H9 (cell line): ENCODE measurements around the gene NOP9. TPM values are rescaled to one million over a fixed set of nuclear protein-coding genes. Genes with fewer than 3 reads are reported as not detected.

Source experiments
- DNase-seq: peaks from one replicate; pipeline ENCODE4 v3.0.0-alpha.2; 2017
- H2AFZ ChIP-seq: one replicate; pipeline ENCODE4 v1.6.1; 2013; ENCODE audit warnings: mild to moderate bottlenecking, low read length, control low read depth, moderate library complexity
- H2AK5ac ChIP-seq: 2 replicates; pipeline ENCODE4 v1.6.1; 2013; ENCODE audit warnings: low read length, control low read depth, mixed read lengths; ENCODE audit not compliant: insufficient read length
- H2BK120ac ChIP-seq: one replicate; pipeline ENCODE4 v1.6.1; 2013; ENCODE audit warnings: low read depth, mild to moderate bottlenecking, low read length, control low read depth, inconsistent platforms; ENCODE audit not compliant: poor library complexity, severe bottlenecking
- H2BK12ac ChIP-seq: 2 replicates; pipeline ENCODE4 v1.6.1; 2013; ENCODE audit warnings: low read length, control low read depth, mixed read lengths, low read depth; ENCODE audit not compliant: insufficient read length
- H2BK15ac ChIP-seq: 2 replicates; pipeline ENCODE4 v1.6.1; 2013; ENCODE audit warnings: low read depth, low read length, control low read depth
- H2BK20ac ChIP-seq: one replicate; pipeline ENCODE4 v1.6.1; 2013; ENCODE audit warnings: low read depth, mild to moderate bottlenecking, low read length, control low read depth, inconsistent platforms; ENCODE audit not compliant: poor library complexity, severe bottlenecking
- H2BK5ac ChIP-seq: 2 replicates; pipeline ENCODE4 v1.6.1; 2013; ENCODE audit warnings: low read length, control low read depth, mixed read lengths; ENCODE audit not compliant: insufficient read length
- H3K14ac ChIP-seq: 2 replicates; pipeline ENCODE4 v1.6.1; 2013; ENCODE audit warnings: low read length, control low read depth; ENCODE audit not compliant: insufficient read depth
- H3K18ac ChIP-seq: 2 replicates; pipeline ENCODE4 v1.6.1; 2013; ENCODE audit warnings: low read depth, mild to moderate bottlenecking, mixed read lengths, low read length, control low read depth; ENCODE audit not compliant: insufficient read length
- H3K23ac ChIP-seq: 2 replicates; pipeline ENCODE4 v1.6.1; 2013; ENCODE audit warnings: low read length, control low read depth, mixed read lengths, low read depth; ENCODE audit not compliant: insufficient read length
- H3K23me2 ChIP-seq: 2 replicates; pipeline ENCODE4 v1.6.1; 2013; ENCODE audit warnings: low read depth, mild to moderate bottlenecking, mixed read lengths, low read length, control low read depth; ENCODE audit not compliant: insufficient read length, poor library complexity, severe bottlenecking
- H3K27ac ChIP-seq: 2 replicates; pipeline ENCODE4 v1.5.1; 2013; ENCODE audit warnings: low read length, control low read depth, mixed read lengths, low read depth; ENCODE audit not compliant: insufficient read length
- H3K27me3 ChIP-seq: 2 replicates; pipeline ENCODE4 v1.6.1; 2013; ENCODE audit warnings: low read length, control low read depth, inconsistent platforms; ENCODE audit not compliant: insufficient read depth
- H3K4ac ChIP-seq: 2 replicates; pipeline ENCODE4 v1.6.1; 2013; ENCODE audit warnings: low read depth, mild to moderate bottlenecking, control low read depth, inconsistent platforms, low read length, moderate library complexity
- H3K4me1 ChIP-seq: 2 replicates; pipeline ENCODE4 v1.6.1; 2013; ENCODE audit warnings: low read length, control low read depth, inconsistent platforms; ENCODE audit not compliant: insufficient read depth
- H3K4me2 ChIP-seq: 2 replicates; pipeline ENCODE4 v1.6.1; 2013; ENCODE audit warnings: low read length, control low read depth, mixed read lengths; ENCODE audit not compliant: insufficient read length, insufficient read depth
- H3K56ac ChIP-seq: 2 replicates; pipeline ENCODE4 v1.6.1; 2013; ENCODE audit warnings: low read depth, mild to moderate bottlenecking, mixed read lengths, low read length, control low read depth; ENCODE audit not compliant: insufficient read length
- H3K79me1 ChIP-seq: 2 replicates; pipeline ENCODE4 v1.6.1; 2013; ENCODE audit warnings: low read depth, mild to moderate bottlenecking, moderate library complexity, low read length, control low read depth, inconsistent platforms; ENCODE audit not compliant: insufficient read depth, poor library complexity, severe bottlenecking
- H3K79me2 ChIP-seq: 2 replicates; pipeline ENCODE4 v1.6.1; 2013; ENCODE audit warnings: low read length, control low read depth, inconsistent platforms; ENCODE audit not compliant: insufficient read depth
- H3K9ac ChIP-seq: 2 replicates; pipeline ENCODE4 v1.6.1; 2013; ENCODE audit warnings: low read length, control low read depth, mixed read lengths; ENCODE audit not compliant: insufficient read length; ENCODE audit errors: extremely low read depth
- H3K9me3 ChIP-seq: one replicate; pipeline ENCODE4 v1.6.1; 2013; ENCODE audit warnings: low read depth, low read length, inconsistent platforms; ENCODE audit not compliant: control insufficient read depth
- H3T11ph ChIP-seq: one replicate; pipeline ENCODE4 v1.6.1; 2013; ENCODE audit warnings: mild to moderate bottlenecking, low read length, control low read depth, inconsistent platforms
- H4K20me1 ChIP-seq: one replicate; pipeline ENCODE4 v1.6.1; 2013; ENCODE audit not compliant: control insufficient read depth, insufficient read length, insufficient read depth
- H4K5ac ChIP-seq: 2 replicates; pipeline ENCODE4 v1.6.1; 2013; ENCODE audit warnings: low read depth, mild to moderate bottlenecking, mixed read lengths, low read length, control low read depth; ENCODE audit not compliant: insufficient read length
- H4K8ac ChIP-seq: replicated peaks from 2 replicates; pipeline ENCODE4 v1.6.1; 2013; ENCODE audit warnings: low read length, control low read depth, mixed read lengths, low read depth; ENCODE audit not compliant: insufficient read length
- H4K91ac ChIP-seq: 2 replicates; pipeline ENCODE4 v1.6.1; 2013; ENCODE audit warnings: low read depth, mild to moderate bottlenecking, moderate library complexity, mixed read lengths, low read length, control low read depth; ENCODE audit not compliant: insufficient read length
- H3K27ac Mint-ChIP-seq, 3 experiments: 2 replicates in 2 of 3; 3 replicates in 1 of 3; pipeline ENCODE4 v1.8.0; 2020 to 2021; ENCODE audit warnings: mixed read lengths in 3 of 3, mild to moderate bottlenecking in 1 of 3, moderate library complexity in 1 of 3
- H3K27me3 Mint-ChIP-seq: 2 replicates; pipeline ENCODE4 v1.8.0; 2021; ENCODE audit warnings: low read depth, mild to moderate bottlenecking, moderate library complexity, mixed read lengths
- H3K36me3 Mint-ChIP-seq, 3 experiments: 2 replicates in 2 of 3; 3 replicates in 1 of 3; pipeline ENCODE4 v1.8.0; 2020 to 2021; ENCODE audit warnings: low read depth in 3 of 3, mixed read lengths in 3 of 3; ENCODE audit not compliant: insufficient read depth in 1 of 3
- H3K4me1 Mint-ChIP-seq, 2 experiments: 2 replicates each; pipeline ENCODE4 v1.8.0; 2020; ENCODE audit warnings: mixed read lengths in 2 of 2
- H3K4me3 Mint-ChIP-seq, 2 experiments: 2 replicates in 1 of 2; 3 replicates in 1 of 2; pipeline ENCODE4 v1.8.0; 2020 to 2021; ENCODE audit warnings: mild to moderate bottlenecking in 2 of 2, mixed read lengths in 2 of 2, moderate library complexity in 1 of 2
- H3K9me3 Mint-ChIP-seq, 2 experiments: 2 replicates in 1 of 2; 3 replicates in 1 of 2; pipeline ENCODE4 v1.8.0; 2020; ENCODE audit warnings: mild to moderate bottlenecking in 2 of 2, mixed read lengths in 2 of 2, moderate library complexity in 1 of 2
- WGBS: extraction: QIAGEN DNeasy Blood & Tissue Kit; methylation state at CpG from one replicate; pipeline ENCODE4 v1.1.7; 2013; ENCODE audit warnings: missing lambda C conversion rate, low lambda C conversion rate, mixed read lengths; ENCODE audit not compliant: insufficient read length; ENCODE audit errors: extremely low coverage; 5-methylcytosine and 5-hydroxymethylcytosine counted together
- total RNA-seq: library from RNA; stranded (reverse); gene quantifications from 2 replicates; pipeline ENCODE4 v1.2.1, GENCODE V29; 2021
- TF ChIP-seq, protein P1 (sequence below): fragments of 200-600 bp; sonication (generic); conservative IDR thresholded peaks from 3 replicates; pipeline ENCODE4 v1.8.0; 2021; ENCODE audit warnings: antibody characterized with exemption, mild to moderate bottlenecking

Gene NOP9
- total RNA-seq, 1 experiment from 2014 or later = 34.7 TPM

DNA sequence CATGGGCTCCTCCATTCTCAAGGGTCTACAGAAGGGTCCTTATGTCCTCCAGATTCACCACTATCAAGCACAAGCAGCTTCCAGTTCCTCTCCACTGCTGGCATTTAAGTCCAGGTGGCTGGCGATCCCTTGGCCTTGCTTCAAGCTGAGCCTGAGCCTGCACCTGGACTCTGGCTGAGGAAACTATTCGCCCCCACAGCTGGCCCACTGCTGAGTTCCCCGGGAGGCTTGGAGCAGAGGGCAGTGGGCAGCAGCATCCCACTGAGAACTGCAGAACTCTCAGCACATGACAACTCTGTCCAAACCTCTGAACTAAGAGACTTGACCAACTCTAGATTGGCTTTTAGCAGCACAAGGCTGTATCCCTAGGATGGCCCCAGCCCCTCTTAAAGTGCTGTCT is 16.9 kb upstream of the NOP9 start:
- TF ChIP-seq, protein P1, sequence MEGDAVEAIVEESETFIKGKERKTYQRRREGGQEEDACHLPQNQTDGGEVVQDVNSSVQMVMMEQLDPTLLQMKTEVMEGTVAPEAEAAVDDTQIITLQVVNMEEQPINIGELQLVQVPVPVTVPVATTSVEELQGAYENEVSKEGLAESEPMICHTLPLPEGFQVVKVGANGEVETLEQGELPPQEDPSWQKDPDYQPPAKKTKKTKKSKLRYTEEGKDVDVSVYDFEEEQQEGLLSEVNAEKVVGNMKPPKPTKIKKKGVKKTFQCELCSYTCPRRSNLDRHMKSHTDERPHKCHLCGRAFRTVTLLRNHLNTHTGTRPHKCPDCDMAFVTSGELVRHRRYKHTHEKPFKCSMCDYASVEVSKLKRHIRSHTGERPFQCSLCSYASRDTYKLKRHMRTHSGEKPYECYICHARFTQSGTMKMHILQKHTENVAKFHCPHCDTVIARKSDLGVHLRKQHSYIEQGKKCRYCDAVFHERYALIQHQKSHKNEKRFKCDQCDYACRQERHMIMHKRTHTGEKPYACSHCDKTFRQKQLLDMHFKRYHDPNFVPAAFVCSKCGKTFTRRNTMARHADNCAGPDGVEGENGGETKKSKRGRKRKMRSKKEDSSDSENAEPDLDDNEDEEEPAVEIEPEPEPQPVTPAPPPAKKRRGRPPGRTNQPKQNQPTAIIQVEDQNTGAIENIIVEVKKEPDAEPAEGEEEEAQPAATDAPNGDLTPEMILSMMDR = no peak
- Histone ChIP-seq H4K8ac (no peak overlapping the region), H2BK15ac (no peak overlapping the region), H2BK12ac (no peak overlapping the region), H3K9ac (no peak overlapping the region), H3K79me2 (no peaks in the 10 kb centered on the region), H3K4me1 (no peaks in the 10 kb centered on the region), H3K9me3 (no peaks in the 10 kb centered on the region), H3K4me2 (no peak overlapping the region), H3K79me1 (no peaks in the 10 kb centered on the region), H2BK20ac (no peak overlapping the region), H2AK5ac (no peak overlapping the region), H2AFZ (no peak overlapping the region), H3K23me2 (no peaks in the 10 kb centered on the region), H3K56ac (no peak overlapping the region), H3K27me3 (no peaks in the 10 kb centered on the region), H2BK5ac (no peak overlapping the region), H3K27ac (no peak overlapping the region), H3K4ac (no peak overlapping the region), H3K23ac (no peak overlapping the region), H2BK120ac (no peak overlapping the region), H3K14ac (no peak overlapping the region), H4K20me1 (no peaks in the 10 kb centered on the region), H3T11ph (no peak overlapping the region), H3K18ac (no peak overlapping the region), H4K91ac (no peak overlapping the region), H4K5ac (no peak overlapping the region)
- no peak for DNase-seq
- H3K36me3 Mint-ChIP-seq = no peaks in the 10 kb centered on the region
- WGBS = no CpG with 5 or more reads among the region's 3 CpGs
- no peak overlapping the region for H3K4me3 Mint-ChIP-seq
- peak overlapping the region in 2 of 3 experiments; percentile 50 to 82; a peak in 1 of 7 replicates for H3K27ac Mint-ChIP-seq
- H3K9me3 Mint-ChIP-seq = no peaks in the 10 kb centered on the region
- no peaks in the 10 kb centered on the region for H3K27me3 Mint-ChIP-seq
- H3K4me1 Mint-ChIP-seq = peaks cover 2% of the 10 kb centered on the region in 2 experiments; a peak in 1 of 4 replicates
